GM12878 (cell line): ENCODE data around the gene FIBIN. TPM values are rescaled to one million over a fixed set of nuclear protein-coding genes. Genes with fewer than 3 reads are reported as not detected.

Experiments
- ATAC-seq: fragments of 200-7000 bp; cut with Tn5 transposase; 3 replicates; pipeline ENCODE4 v1.9.1; 2020; ENCODE audit warnings: mild to moderate bottlenecking, moderate library complexity
- BruUV-seq: library from RNA; stranded (reverse); fragments of 400-500 nt; replicated peaks from 2 replicates; lab custom pipeline; 2021; lab: Mats Ljungman, UMichigan
- CTCF ChIA-PET: fragments of 300-600 bp; sonication (Branson Sonifier 250); formaldehyde crosslinking; extraction: SDS; loops from one replicate; lab custom pipeline; 2021; ENCODE audit warnings: inconsistent platforms; lab: Yijun Ruan, JAX
- POLR2A ChIA-PET: fragments of 350-600 bp; formaldehyde crosslinking; extraction: SDS; loops from one replicate; lab custom pipeline; 2021; ENCODE audit warnings: inconsistent platforms; lab: Charles Lee
- RAD21 ChIA-PET: fragments of 300-600 bp; sonication (Branson Sonifier 250); formaldehyde crosslinking; loops from one replicate; lab custom pipeline; 2023; ENCODE audit warnings: antibody characterized with exemption; ENCODE audit not compliant: unreplicated experiment; lab: Charles Lee
- SMC1A ChIA-PET: fragments of 300-600 bp; sonication (Branson Sonifier 250); formaldehyde crosslinking; loops from one replicate; lab custom pipeline; 2023; ENCODE audit not compliant: unreplicated experiment, uncharacterized antibody; lab: Charles Lee
- DNase-seq: peaks from one replicate; pipeline ENCODE4 v3.0.0-alpha.2; 2011; ENCODE audit warnings: low read depth, low spot score
- FAIRE-seq: peaks from 3 replicates; lab custom pipeline; 2011; peaks lifted over from hg19 to GRCh38; lab: Jason Lieb, UNC
- H2AFZ ChIP-seq: 2 replicates; pipeline ENCODE4 v1.6.0; 2011; ENCODE audit warnings: low read depth, low read length, control low read depth; ENCODE audit not compliant: control insufficient read depth
- H3K27ac ChIP-seq: 2 replicates; pipeline ENCODE4 v1.5.1; 2011; ENCODE audit warnings: control low read depth; ENCODE audit not compliant: control insufficient read depth, insufficient read depth
- H3K27me3 ChIP-seq, 2 experiments: replicated peaks in 1 of 2; 2 replicates each; pipeline versions ENCODE4 v1.6.0 to v1.6.1; 2011; ENCODE audit warnings: low read length in 1 of 2; ENCODE audit not compliant: control insufficient read depth in 2 of 2, insufficient read depth in 2 of 2
- H3K36me3 ChIP-seq, 2 experiments: 2 replicates each; pipeline ENCODE4 v1.5.1; 2011; ENCODE audit warnings: low read length in 1 of 2; ENCODE audit not compliant: control insufficient read depth in 2 of 2, insufficient read depth in 2 of 2
- H3K4me1 ChIP-seq: 2 replicates; pipeline ENCODE4 v1.6.1; 2011; ENCODE audit warnings: mild to moderate bottlenecking, low read length, moderate library complexity, mixed read lengths; ENCODE audit not compliant: control insufficient read depth, insufficient read depth
- H3K4me2 ChIP-seq: 2 replicates; pipeline ENCODE4 v1.6.0; 2011; ENCODE audit warnings: control low read depth; ENCODE audit not compliant: control insufficient read depth, insufficient read depth
- H3K4me3 ChIP-seq: fragments of 200-600 bp; sonication (generic); 2 replicates; pipeline ENCODE4 v1.5.1; 2016
- H3K79me2 ChIP-seq: 2 replicates; pipeline ENCODE4 v1.6.0; 2011; ENCODE audit warnings: low read length; ENCODE audit not compliant: control insufficient read depth, insufficient read depth
- H3K9ac ChIP-seq: 2 replicates; pipeline ENCODE4 v1.8.0; 2011; ENCODE audit warnings: low read length, control low read depth, mixed read lengths; ENCODE audit not compliant: control insufficient read depth, insufficient read depth
- H3K9me3 ChIP-seq: replicated peaks from 3 replicates; pipeline ENCODE4 v1.5.1; 2011; ENCODE audit warnings: mild to moderate bottlenecking, low read length; ENCODE audit not compliant: control insufficient read depth, insufficient read depth
- H4K20me1 ChIP-seq: 2 replicates; pipeline ENCODE4 v1.6.0; 2011; ENCODE audit not compliant: control insufficient read depth, insufficient read depth
- EGR1 ChIP-seq, 2 experiments: IDR thresholded peaks; 1 replicate in 1 of 2; 2 replicates in 1 of 2; pipeline ENCODE4 v1.6.1; 2011 to 2012; ENCODE audit warnings: low read depth in 2 of 2, low read length in 2 of 2, borderline replicate concordance in 1 of 2, mild to moderate bottlenecking in 1 of 2, moderate library complexity in 1 of 2
- NFYB ChIP-seq: IDR thresholded peaks from 2 replicates; pipeline ENCODE4 v1.6.1; 2011; ENCODE audit warnings: low read depth, mild to moderate bottlenecking, low read length, improper control_type of control experiment, moderate library complexity; ENCODE audit not compliant: insufficient read depth
- RCOR1 ChIP-seq: conservative IDR thresholded peaks from 2 replicates; pipeline ENCODE4 v1.6.1; 2012; ENCODE audit warnings: low read depth, low read length, improper control_type of control experiment
- RUNX3 ChIP-seq: IDR thresholded peaks from 2 replicates; pipeline ENCODE4 v1.6.1; 2012; ENCODE audit warnings: low read length, inconsistent platforms
- SPI1 ChIP-seq: IDR thresholded peaks from 2 replicates; pipeline ENCODE4 v1.6.1; 2011; ENCODE audit warnings: low read depth, mild to moderate bottlenecking, low read length, moderate library complexity, borderline replicate concordance; ENCODE audit not compliant: insufficient read depth
- TBL1XR1 ChIP-seq: IDR thresholded peaks from 2 replicates; pipeline ENCODE4 v1.6.1; 2012; ENCODE audit warnings: low read depth, low read length, improper control_type of control experiment
- ZNF592 ChIP-seq: fragments of 450-650 bp; IDR thresholded peaks from 2 replicates; pipeline ENCODE4 v1.6.1; 2017; ENCODE audit warnings: mild to moderate bottlenecking, moderate library complexity
- ZNF687 ChIP-seq: fragments of 450-650 bp; IDR thresholded peaks from 2 replicates; pipeline ENCODE4 v1.6.1; 2017; ENCODE audit warnings: mild to moderate bottlenecking, moderate library complexity
- ZSCAN29 ChIP-seq: fragments of 450-650 bp; IDR thresholded peaks from 2 replicates; pipeline ENCODE4 v1.6.1; 2017; ENCODE audit warnings: mild to moderate bottlenecking, moderate library complexity
- WGBS: methylation state at CpG from one replicate; pipeline ENCODE4 v1.1.6; 2016; ENCODE audit warnings: low lambda C conversion rate; ENCODE audit not compliant: insufficient replicate concordance, insufficient coverage; ENCODE audit errors: missing lambda C conversion rate; 5-methylcytosine and 5-hydroxymethylcytosine counted together
- in situ Hi-C: fragments of 300-500 bp; cut with MboI; formaldehyde crosslinking; loops from 9 replicates; pipeline ENCODE4 v1.14.3; 2018; ENCODE audit warnings: mixed read lengths
- intact Hi-C: fragments of 100-400 bp; cut with micrococcal nuclease; formaldehyde crosslinking; loops from one replicate; pipeline ENCODE4 v1.14.2; 2022; ENCODE audit not compliant: unreplicated experiment
- polyA plus RNA-seq, 11 experiments: library from polyadenylated mRNA; depleted of rRNA in 4 of 11; unstranded in 6 of 11; stranded (reverse) in 5 of 11; fragments of >200 nt; fragmentation: Nextera tagmentation in 4 of 11; fragmentation: Illumina TruSeq in 1 of 11; extraction: Ambion mirVana in 4 of 11; extraction: Trizol in 1 of 11; gene quantifications; 1 replicate in 1 of 11; 2 replicates in 10 of 11; pipeline versions ENCODE4 v1.2.1 to v1.2.3, GENCODE V29; 2011 to 2016; ENCODE audit warnings: inconsistent platforms in 2 of 11, missing spikeins in 2 of 11, low read depth in 1 of 11
- total RNA-seq, 4 experiments: library from RNA; depleted of rRNA in 3 of 4; stranded (reverse); fragments of >200 nt in 3 of 4; fragmentation: Illumina TruSeq in 1 of 4; extraction: Trizol in 1 of 4; gene quantifications; 2 replicates each; pipeline versions ENCODE4 v1.2.1 to v1.2.3, GENCODE V29; 2013 to 2021
- TF ChIP-seq, protein P1 (sequence below): IDR thresholded peaks from 2 replicates; pipeline ENCODE4 v1.6.1; 2012; ENCODE audit warnings: low read depth, low read length, improper control_type of control experiment

The FIBIN gene
- total and polyA plus RNA-seq, 10 of the 15 experiments (the other 5 are each of a cell fraction or from before 2014, with no cell fraction given) = not detected

- TF ChIP-seq ZNF687 (no peak), RCOR1 (no peak)
- TF ChIP-seq, all 136 proteins: peak for 0
These were observed 31.5 kb downstream of the FIBIN start (continued) for GRCh38 chr11:27025312-27025955.

GRCh38 chr11:27025957-27026733, 32.2 kb downstream of the FIBIN start:
- no peak overlapping the region for H3K4me3 ChIP-seq
- H3K9ac ChIP-seq = no peak overlapping the region
- ChIA-PET POLR2A (no interaction called here), SMC1A (no interaction called here), RAD21 (no interaction called here), CTCF (no interaction called here)
- DNase-seq (no peak), ATAC-seq (no peak), FAIRE-seq (no peak)
- H3K79me2 ChIP-seq = no peaks in the 10 kb centered on the region
- no peaks in the 10 kb centered on the region for H4K20me1 ChIP-seq
- in situ Hi-C loops = no loop called here
- no peaks in the 10 kb centered on the region for H3K27me3 ChIP-seq
- no peak overlapping the region for H3K4me2 ChIP-seq
- H3K36me3 ChIP-seq = no peaks in the 10 kb centered on the region
- intact Hi-C loops = no loop called here
- no peaks in the 10 kb centered on the region for H3K9me3 ChIP-seq
- no TSS peak for BruUV-seq
- H3K27ac ChIP-seq = no peak overlapping the region
- H3K4me1 ChIP-seq = no peaks in the 10 kb centered on the region
- no peak overlapping the region for H2AFZ ChIP-seq
- 44% methylated on average over 8 of the region's 8 CpGs for WGBS
- no peak for TF ChIP-seq RUNX3
- no peak for TF ChIP-seq NFYB
- TF ChIP-seq, protein P1, sequence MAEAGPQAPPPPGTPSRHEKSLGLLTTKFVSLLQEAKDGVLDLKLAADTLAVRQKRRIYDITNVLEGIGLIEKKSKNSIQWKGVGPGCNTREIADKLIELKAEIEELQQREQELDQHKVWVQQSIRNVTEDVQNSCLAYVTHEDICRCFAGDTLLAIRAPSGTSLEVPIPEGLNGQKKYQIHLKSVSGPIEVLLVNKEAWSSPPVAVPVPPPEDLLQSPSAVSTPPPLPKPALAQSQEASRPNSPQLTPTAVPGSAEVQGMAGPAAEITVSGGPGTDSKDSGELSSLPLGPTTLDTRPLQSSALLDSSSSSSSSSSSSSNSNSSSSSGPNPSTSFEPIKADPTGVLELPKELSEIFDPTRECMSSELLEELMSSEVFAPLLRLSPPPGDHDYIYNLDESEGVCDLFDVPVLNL = no peak
- no peak for TF ChIP-seq SPI1
- TF ChIP-seq EGR1 (IDR thresholded peaks at IDR 0.05; ENCODE audit: borderline replicate concordance in 1 of 2, low read depth in 2 of 2, low read length in 2 of 2) = no peak
- no peak for TF ChIP-seq TBL1XR1
- no peak for TF ChIP-seq ZNF592
- TF ChIP-seq ZSCAN29 = no peak
